Neural progenitor cell (in vitro differentiated cells): Measurements from ENCODE around the gene SP1.

Source experiments
- EZH2 ChIP-seq: fragments of 200-600 bp; sonication (generic); IDR thresholded peaks from 2 replicates; pipeline ENCODE4 v1.6.1; 2017; ENCODE audit warnings: antibody characterized with exemption, mild to moderate bottlenecking, moderate library complexity
- EZH2phosphoT487 ChIP-seq: fragments of 200-600 bp; sonication (generic); IDR thresholded peaks from 2 replicates; pipeline ENCODE4 v1.6.1; 2017; ENCODE audit warnings: antibody characterized with exemption
- TF ChIP-seq, protein P1 (sequence below): fragments of 200-600 bp; sonication (generic); IDR thresholded peaks from 2 replicates; pipeline ENCODE4 v1.5.1; 2017; ENCODE audit warnings: antibody characterized with exemption, mild to moderate bottlenecking

DNA sequence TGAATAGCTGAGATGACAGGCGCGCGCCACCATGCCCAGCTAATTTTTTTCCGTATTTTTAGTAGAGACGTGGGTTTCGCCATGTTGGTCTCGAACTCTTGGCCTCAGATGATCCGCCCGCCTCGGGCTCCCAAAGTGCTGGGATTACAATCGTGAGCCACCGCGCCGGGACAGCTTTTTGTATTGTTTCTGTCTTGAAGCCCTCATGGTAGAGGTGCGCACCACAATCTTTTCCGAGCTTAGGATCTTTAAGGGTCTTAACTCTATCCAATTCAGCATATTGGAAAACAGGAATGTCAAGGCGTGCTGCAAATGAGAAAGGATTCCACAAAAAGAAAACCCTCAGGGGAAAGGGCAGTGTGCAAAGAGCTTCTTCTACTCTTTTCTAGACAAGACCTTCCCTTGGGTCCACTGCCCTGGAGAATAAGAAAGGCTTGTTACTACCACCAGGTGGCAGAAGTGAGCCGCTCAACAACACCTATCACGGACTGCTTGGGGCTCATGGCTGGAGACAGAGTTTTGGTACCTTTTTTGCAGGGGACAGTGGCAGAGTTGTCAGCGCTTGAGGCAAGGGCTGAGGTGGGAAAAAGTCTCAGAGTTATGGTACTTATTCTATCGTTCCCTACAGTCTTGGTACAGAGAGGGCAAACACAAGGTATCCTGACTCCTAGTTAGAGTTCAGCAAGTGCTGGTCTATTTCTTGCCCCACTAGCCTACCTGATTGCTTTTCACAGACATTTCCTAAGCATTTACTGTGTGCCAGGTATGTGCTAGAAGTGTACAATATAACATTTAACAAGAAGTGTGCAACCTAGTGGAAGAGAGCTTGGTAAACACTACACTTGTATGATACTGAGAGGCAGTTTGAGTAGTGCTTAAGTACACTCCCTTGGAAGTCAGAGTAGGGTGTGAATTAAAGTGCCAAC is 27.4 kb upstream of the SP1 start:
- TF ChIP-seq, protein P1, sequence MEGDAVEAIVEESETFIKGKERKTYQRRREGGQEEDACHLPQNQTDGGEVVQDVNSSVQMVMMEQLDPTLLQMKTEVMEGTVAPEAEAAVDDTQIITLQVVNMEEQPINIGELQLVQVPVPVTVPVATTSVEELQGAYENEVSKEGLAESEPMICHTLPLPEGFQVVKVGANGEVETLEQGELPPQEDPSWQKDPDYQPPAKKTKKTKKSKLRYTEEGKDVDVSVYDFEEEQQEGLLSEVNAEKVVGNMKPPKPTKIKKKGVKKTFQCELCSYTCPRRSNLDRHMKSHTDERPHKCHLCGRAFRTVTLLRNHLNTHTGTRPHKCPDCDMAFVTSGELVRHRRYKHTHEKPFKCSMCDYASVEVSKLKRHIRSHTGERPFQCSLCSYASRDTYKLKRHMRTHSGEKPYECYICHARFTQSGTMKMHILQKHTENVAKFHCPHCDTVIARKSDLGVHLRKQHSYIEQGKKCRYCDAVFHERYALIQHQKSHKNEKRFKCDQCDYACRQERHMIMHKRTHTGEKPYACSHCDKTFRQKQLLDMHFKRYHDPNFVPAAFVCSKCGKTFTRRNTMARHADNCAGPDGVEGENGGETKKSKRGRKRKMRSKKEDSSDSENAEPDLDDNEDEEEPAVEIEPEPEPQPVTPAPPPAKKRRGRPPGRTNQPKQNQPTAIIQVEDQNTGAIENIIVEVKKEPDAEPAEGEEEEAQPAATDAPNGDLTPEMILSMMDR, result peak; percentile 91
- TF ChIP-seq EZH2 (no peak), EZH2phosphoT487 (no peak)
